DND-41 (cell line): ENCODE measurements around the gene CDK11B.

Experiments used
- ATAC-seq: fragments of 200-7000 bp; cut with Tn5 transposase; 3 replicates; pipeline ENCODE4 v1.9.1; 2021; ENCODE audit warnings: low read depth; ENCODE audit not compliant: insufficient read depth
- DNase-seq: peaks from one replicate; pipeline ENCODE4 v3.0.0-alpha.2; 2020
- H2AFZ ChIP-seq: 2 replicates; pipeline ENCODE4 v1.6.0; 2012; ENCODE audit warnings: low read depth, low read length
- H3K27ac ChIP-seq: 2 replicates; pipeline ENCODE4 v1.5.1; 2012; ENCODE audit warnings: low read length, inconsistent platforms
- H3K27me3 ChIP-seq: fragments of 200-600 bp; sonication (generic); 2 replicates; pipeline ENCODE4 v1.6.0; 2012; ENCODE audit warnings: low read length, mild to moderate bottlenecking, inconsistent platforms; ENCODE audit not compliant: insufficient read depth, poor library complexity
- H3K36me3 ChIP-seq: 2 replicates; pipeline ENCODE4 v1.5.1; 2012; ENCODE audit warnings: low read length, inconsistent platforms; ENCODE audit not compliant: insufficient read depth
- H3K4me1 ChIP-seq: 2 replicates; pipeline ENCODE4 v1.5.1; 2012; ENCODE audit warnings: mild to moderate bottlenecking, low read length; ENCODE audit not compliant: insufficient read depth
- H3K4me2 ChIP-seq: 2 replicates; pipeline ENCODE4 v1.6.0; 2012; ENCODE audit warnings: mild to moderate bottlenecking, moderate library complexity, low read length, inconsistent platforms; ENCODE audit not compliant: insufficient read depth
- H3K4me3 ChIP-seq, 2 experiments: fragments of 200-600 bp in 1 of 2; shearing (Covaris generic) in 1 of 2; 2 replicates each; pipeline ENCODE4 v1.5.1; 2012 to 2016; ENCODE audit warnings: inconsistent platforms in 2 of 2, low read length in 2 of 2, mild to moderate bottlenecking in 2 of 2, low read depth in 1 of 2, moderate library complexity in 1 of 2
- H3K79me2 ChIP-seq: 2 replicates; pipeline ENCODE4 v1.6.0; 2012; ENCODE audit warnings: low read length, inconsistent platforms; ENCODE audit not compliant: insufficient read depth
- H3K9ac ChIP-seq: 2 replicates; pipeline ENCODE4 v1.6.0; 2012; ENCODE audit warnings: low read depth, mild to moderate bottlenecking, inconsistent platforms, low read length, moderate library complexity
- H3K9me3 ChIP-seq: 2 replicates; pipeline ENCODE4 v1.5.1; 2012; ENCODE audit warnings: low read length, moderate library complexity, mild to moderate bottlenecking, inconsistent platforms; ENCODE audit not compliant: insufficient read depth, severe bottlenecking
- H4K20me1 ChIP-seq: 2 replicates; pipeline ENCODE4 v1.6.0; 2012; ENCODE audit warnings: low read length; ENCODE audit not compliant: insufficient read depth
- EZH2 ChIP-seq: IDR thresholded peaks from 3 replicates; pipeline ENCODE4 v1.6.1; 2012; ENCODE audit warnings: borderline replicate concordance, low read depth, mild to moderate bottlenecking, moderate library complexity, low read length, inconsistent platforms; ENCODE audit not compliant: severe bottlenecking
- TF ChIP-seq, protein P1 (sequence below): IDR thresholded peaks from 2 replicates; pipeline ENCODE4 v1.5.1; 2012; ENCODE audit warnings: borderline replicate concordance, low read length, moderate library complexity, mild to moderate bottlenecking; ENCODE audit not compliant: poor library complexity, severe bottlenecking; ENCODE audit errors: extremely low read depth

The CDK11B gene

GRCh38 chr1:1621173-1622009 is 37.4 kb downstream of the CDK11B start:
- TF ChIP-seq, protein P1, sequence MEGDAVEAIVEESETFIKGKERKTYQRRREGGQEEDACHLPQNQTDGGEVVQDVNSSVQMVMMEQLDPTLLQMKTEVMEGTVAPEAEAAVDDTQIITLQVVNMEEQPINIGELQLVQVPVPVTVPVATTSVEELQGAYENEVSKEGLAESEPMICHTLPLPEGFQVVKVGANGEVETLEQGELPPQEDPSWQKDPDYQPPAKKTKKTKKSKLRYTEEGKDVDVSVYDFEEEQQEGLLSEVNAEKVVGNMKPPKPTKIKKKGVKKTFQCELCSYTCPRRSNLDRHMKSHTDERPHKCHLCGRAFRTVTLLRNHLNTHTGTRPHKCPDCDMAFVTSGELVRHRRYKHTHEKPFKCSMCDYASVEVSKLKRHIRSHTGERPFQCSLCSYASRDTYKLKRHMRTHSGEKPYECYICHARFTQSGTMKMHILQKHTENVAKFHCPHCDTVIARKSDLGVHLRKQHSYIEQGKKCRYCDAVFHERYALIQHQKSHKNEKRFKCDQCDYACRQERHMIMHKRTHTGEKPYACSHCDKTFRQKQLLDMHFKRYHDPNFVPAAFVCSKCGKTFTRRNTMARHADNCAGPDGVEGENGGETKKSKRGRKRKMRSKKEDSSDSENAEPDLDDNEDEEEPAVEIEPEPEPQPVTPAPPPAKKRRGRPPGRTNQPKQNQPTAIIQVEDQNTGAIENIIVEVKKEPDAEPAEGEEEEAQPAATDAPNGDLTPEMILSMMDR: no peak
- TF ChIP-seq EZH2: no peak
- Histone ChIP-seq H3K4me2 (no peak overlapping the region), H3K36me3 (peaks cover 17% of the 10 kb centered on the region), H3K27ac (no peak overlapping the region), H3K79me2 (peaks cover 9% of the 10 kb centered on the region), H3K9me3 (no peaks in the 10 kb centered on the region), H3K4me3 (no peak overlapping the region), H2AFZ (no peak overlapping the region), H3K4me1 (peaks cover 20% of the 10 kb centered on the region), H3K27me3 (no peaks in the 10 kb centered on the region), H3K9ac (no peak overlapping the region), H4K20me1 (peaks cover 19% of the 10 kb centered on the region)
- DNase-seq: no peak
- no peak for ATAC-seq

DNA sequence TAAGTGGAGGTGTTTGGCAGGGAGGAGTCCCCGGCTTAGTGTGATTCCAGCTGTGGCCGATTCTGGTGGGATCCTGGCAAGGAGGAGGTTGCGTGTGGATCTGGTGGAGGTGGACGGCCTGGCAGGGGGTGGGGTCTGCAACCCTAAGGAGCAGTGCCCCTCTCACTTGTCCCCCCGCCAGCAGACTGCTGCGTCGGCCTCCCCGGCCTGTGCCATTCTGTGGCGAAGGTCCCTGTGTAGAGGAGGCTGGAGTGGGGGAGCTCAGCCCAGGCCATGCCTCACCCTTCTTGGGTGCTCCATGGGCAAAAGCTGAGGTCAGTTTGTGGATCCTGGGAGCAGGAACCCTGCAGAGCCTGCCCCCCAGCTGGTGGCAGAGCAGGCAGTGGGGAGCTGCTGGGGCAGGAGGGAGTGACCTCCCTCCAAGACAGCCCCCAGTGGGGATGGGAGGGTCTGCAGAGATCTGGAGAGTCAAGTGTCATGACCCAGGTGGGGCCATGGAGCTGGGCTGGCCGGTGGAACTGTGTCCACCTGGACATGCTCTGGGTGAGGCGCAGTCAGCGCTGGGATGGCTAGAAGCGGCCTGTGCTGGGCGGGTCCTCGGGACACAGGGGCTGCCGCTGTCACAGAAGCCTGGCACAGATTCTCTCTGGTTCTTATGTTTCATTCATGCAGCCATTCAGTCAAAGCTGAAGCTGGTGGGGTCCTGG is 38.2 kb downstream of the CDK11B start:
- Histone ChIP-seq H3K4me2 (no peak overlapping the region), H3K27me3 (no peaks in the 10 kb centered on the region), H3K27ac (no peak overlapping the region), H2AFZ (no peak overlapping the region), H3K9ac (no peak overlapping the region), H3K79me2 (peaks cover 16% of the 10 kb centered on the region), H3K4me1 (peaks cover 23% of the 10 kb centered on the region), H3K9me3 (no peaks in the 10 kb centered on the region), H4K20me1 (peaks cover 21% of the 10 kb centered on the region), H3K36me3 (peaks cover 19% of the 10 kb centered on the region), H3K4me3 (no peak overlapping the region)
- DNase-seq (no peak), ATAC-seq (no peak)
- TF ChIP-seq, protein P1: no peak
- TF ChIP-seq EZH2: no peak

GRCh38 chr1:1619917-1620361 is 38.9 kb downstream of the CDK11B start:
- TF ChIP-seq, protein P1: no peak
- TF ChIP-seq EZH2: no peak
- peaks cover 23% of the 10 kb centered on the region for H3K4me1 ChIP-seq

More at GRCh38 chr1:1619917-1620361, 38.9 kb downstream of the CDK11B start:
- Histone ChIP-seq H3K4me3 (no peak overlapping the region), H2AFZ (no peak overlapping the region), H3K27me3 (no peaks in the 10 kb centered on the region), H3K4me2 (no peak overlapping the region), H3K27ac (no peak overlapping the region), H4K20me1 (peaks cover 23% of the 10 kb centered on the region), H3K36me3 (peaks cover 21% of the 10 kb centered on the region), H3K9me3 (no peaks in the 10 kb centered on the region), H3K9ac (no peak overlapping the region), H3K79me2 (peaks cover 17% of the 10 kb centered on the region)
- DNase-seq: no peak
- no peak for ATAC-seq
